ENCODE data around the gene TBC1D1.

The TBC1D1 gene

DNA sequence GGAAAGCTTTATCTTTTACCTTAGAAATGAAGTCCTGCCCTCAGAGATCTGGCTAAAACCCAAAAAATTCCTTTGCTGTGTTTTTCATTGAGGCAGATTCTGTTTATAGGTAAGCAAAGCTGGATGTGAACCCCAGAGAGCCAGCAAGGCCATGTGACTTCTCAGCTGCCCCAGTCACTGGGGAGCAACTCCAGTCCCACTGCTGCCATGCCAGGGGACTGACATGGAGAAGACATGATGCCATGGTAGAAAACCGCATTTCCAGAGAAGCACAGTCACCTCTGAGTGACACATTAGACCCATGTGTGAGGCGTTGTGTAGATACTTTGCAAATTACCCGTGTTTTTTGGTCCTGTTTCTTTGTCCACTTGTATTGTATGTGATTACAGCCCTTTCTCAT lies 114.8 kb downstream of the TBC1D1 start:
- no peak for TF ChIP-seq Cebpa-rat (IDR thresholded peaks at IDR 0.05)
- Histone ChIP-seq H3K4me1 (peaks cover 24 to 41% (median 31%) of the 10 kb centered on the region in 10 experiments; a peak in 19 of 20 replicates), H4K20me1 (peaks cover 38 to 88% (median 60%) of the 10 kb centered on the region in 11 experiments; a peak in 21 of 22 replicates), H3K9me3 (replicated peaks in 1 of 11) (no peaks in the 10 kb centered on the region), H3K27ac (0 out of 22 replicates have a peak overlapping the region, but pooled peaks of 1 of the 11 experiments have one; percentile 14), H3K9ac (peak overlapping the region in 1 of 11 experiments; percentile 0; a peak in 2 of 22 replicates), H3K27me3 (no peaks in the 10 kb centered on the region), H3K36me3 (peaks cover 4 to 18% (median 8%) of the 10 kb centered on the region in 11 experiments; a peak in 16 of 22 replicates), H3K4me3 (no peak overlapping the region), H3K4me2 (peak overlapping the region; percentile 6 to 61 (median 41); a peak in 16 of 22 replicates)

- no peak for TF ChIP-seq Cebpa-rat (IDR thresholded peaks at IDR 0.05)
- H3K4me2 ChIP-seq = no peak overlapping the region
These were observed 116.8 kb downstream of the TBC1D1 start for GRCh38 chr4:38007645-38008044.

GRCh38 chr4:38008571-38009021 lies 117.7 kb downstream of the TBC1D1 start:
- Histone ChIP-seq H3K4me3 (no peak overlapping the region), H4K20me1 (peaks cover 29 to 87% (median 68%) of the 10 kb centered on the region in 11 experiments; a peak in 21 of 22 replicates), H3K9me3 (replicated peaks in 1 of 11) (no peaks in the 10 kb centered on the region), H3K36me3 (peaks cover 0 to 8% (median 2%) of the 10 kb centered on the region in 11 experiments; a peak in 4 of 22 replicates), H3K27ac (no peak overlapping the region), H3K9ac (no peak overlapping the region), H3K4me2 (no peak overlapping the region; a peak in 1 of 22 replicates), H3K27me3 (no peaks in the 10 kb centered on the region), H3K4me1 (peaks cover 19 to 37% (median 26%) of the 10 kb centered on the region in 10 experiments; a peak in 19 of 20 replicates)
- TF ChIP-seq Cebpa-rat (IDR thresholded peaks at IDR 0.05) = no peak

More at GRCh38 chr4:38007645-38008044, 116.8 kb downstream of the TBC1D1 start:
- no peak overlapping the region for H3K27ac ChIP-seq
- no peaks in the 10 kb centered on the region for H3K9me3 ChIP-seq (replicated peaks in 1 of 11)
- H3K4me1 ChIP-seq = peaks cover 24 to 41% (median 30%) of the 10 kb centered on the region in 10 experiments; a peak in 19 of 20 replicates
- peaks cover 35 to 92% (median 71%) of the 10 kb centered on the region in 11 experiments; a peak in 21 of 22 replicates for H4K20me1 ChIP-seq
- H3K9ac ChIP-seq = no peak overlapping the region
- H3K27me3 ChIP-seq = no peaks in the 10 kb centered on the region
- no peak overlapping the region for H3K4me3 ChIP-seq
- 0 out of 22 replicates have a peak, but pooled peaks cover 0 to 5% (median 0%) of the 10 kb centered on the region in 11 experiments for H3K36me3 ChIP-seq

- H3K4me1 ChIP-seq = peaks cover 12 to 29% (median 18%) of the 10 kb centered on the region in 10 experiments; a peak in 19 of 20 replicates
- H3K9ac ChIP-seq = no peak overlapping the region
- H3K36me3 ChIP-seq = peaks cover 6 to 16% (median 10%) of the 10 kb centered on the region in 11 experiments
- TF ChIP-seq Cebpa-rat (IDR thresholded peaks at IDR 0.05) = no peak
- no peak overlapping the region for H3K27ac ChIP-seq
- H4K20me1 ChIP-seq = peaks cover 21 to 86% (median 67%) of the 10 kb centered on the region in 11 experiments; a peak in 21 of 22 replicates
- H3K4me3 ChIP-seq = no peak overlapping the region
- no peaks in the 10 kb centered on the region for H3K9me3 ChIP-seq (replicated peaks in 1 of 11)
- H3K27me3 ChIP-seq = no peaks in the 10 kb centered on the region
- H3K4me2 ChIP-seq = no peak overlapping the region
These were observed 118.5 kb downstream of the TBC1D1 start for GRCh38 chr4:38009421-38009820.

DNA sequence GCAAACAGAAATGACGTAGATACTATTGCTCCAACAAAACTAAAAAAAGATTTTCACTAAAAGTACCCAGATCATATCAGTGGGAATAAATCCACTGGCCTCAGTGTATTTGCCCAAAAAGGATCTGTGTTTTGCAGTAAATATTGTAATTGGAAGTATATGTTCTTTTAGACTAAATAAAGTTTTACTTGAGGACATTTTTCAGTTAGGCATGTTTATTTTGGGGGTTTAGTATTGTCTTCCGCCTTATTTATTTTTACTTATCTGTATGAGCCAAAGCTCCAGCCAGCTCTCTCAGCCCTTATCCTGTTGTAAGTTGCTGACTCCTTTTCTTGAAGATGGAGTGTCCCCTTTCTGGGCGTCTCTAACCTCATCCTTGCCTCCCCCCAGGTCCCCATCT lies 119.1 kb downstream of the TBC1D1 start:
- no peak for TF ChIP-seq Cebpa-rat (IDR thresholded peaks at IDR 0.05)
- H3K36me3 ChIP-seq = peaks cover 11 to 21% (median 15%) of the 10 kb centered on the region in 11 experiments
- no peak overlapping the region for H3K27ac ChIP-seq

DNA sequence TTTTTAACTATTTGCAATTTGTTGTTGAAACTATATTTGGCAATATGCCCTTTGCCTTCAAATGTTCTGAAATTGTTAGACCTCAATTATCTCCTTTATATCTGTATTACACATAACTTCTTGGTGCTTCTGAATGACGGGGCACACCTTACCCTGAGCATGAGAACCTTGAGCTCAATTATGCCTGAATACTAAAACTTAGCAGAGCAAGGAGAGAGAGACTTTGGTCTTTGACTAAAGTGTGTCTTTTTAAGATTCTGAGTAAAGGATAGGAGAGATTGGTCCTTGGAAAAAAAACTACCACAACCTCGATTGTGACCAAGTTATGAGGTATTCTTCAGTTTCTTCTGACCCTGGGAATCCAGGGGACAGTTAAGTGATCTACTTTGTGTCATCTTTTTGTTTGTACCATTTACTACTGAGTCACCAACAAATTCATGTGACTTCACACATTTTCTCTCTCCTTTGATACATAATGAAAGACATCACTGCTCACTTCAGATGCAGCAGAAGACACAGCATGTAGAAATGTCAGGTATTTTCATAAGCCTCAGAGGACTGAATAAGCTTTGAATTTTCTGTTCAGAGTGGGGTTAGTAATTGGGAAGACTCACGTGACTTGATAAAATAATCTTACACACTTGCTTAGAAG lies 120.8 kb downstream of the TBC1D1 start:
- peaks cover 28 to 38% (median 32%) of the 10 kb centered on the region in 11 experiments for H3K36me3 ChIP-seq
- H3K4me2 ChIP-seq = no peak overlapping the region
- H3K27ac ChIP-seq = no peak overlapping the region
- no peaks in the 10 kb centered on the region for H3K9me3 ChIP-seq (replicated peaks in 1 of 11)
- H3K4me1 ChIP-seq = peaks cover 0 to 13% (median 4%) of the 10 kb centered on the region in 10 experiments; a peak in 7 of 20 replicates
- TF ChIP-seq Cebpa-rat (IDR thresholded peaks at IDR 0.05) = no peak
- no peaks in the 10 kb centered on the region for H3K27me3 ChIP-seq
- H3K4me3 ChIP-seq = no peak overlapping the region
- peaks cover 11 to 64% (median 51%) of the 10 kb centered on the region in 11 experiments; a peak in 20 of 22 replicates for H4K20me1 ChIP-seq
- no peak overlapping the region for H3K9ac ChIP-seq

More for the DNA sequence above, 119.1 kb downstream of the TBC1D1 start:
- no peaks in the 10 kb centered on the region for H3K9me3 ChIP-seq (replicated peaks in 1 of 11)
- H3K27me3 ChIP-seq = no peaks in the 10 kb centered on the region
- H3K4me3 ChIP-seq = no peak overlapping the region
- no peak overlapping the region for H3K9ac ChIP-seq
- peaks cover 16 to 81% (median 62%) of the 10 kb centered on the region in 11 experiments; a peak in 21 of 22 replicates for H4K20me1 ChIP-seq
- no peak overlapping the region for H3K4me2 ChIP-seq
- peaks cover 8 to 23% (median 14%) of the 10 kb centered on the region in 10 experiments; a peak in 19 of 20 replicates for H3K4me1 ChIP-seq

DNA sequence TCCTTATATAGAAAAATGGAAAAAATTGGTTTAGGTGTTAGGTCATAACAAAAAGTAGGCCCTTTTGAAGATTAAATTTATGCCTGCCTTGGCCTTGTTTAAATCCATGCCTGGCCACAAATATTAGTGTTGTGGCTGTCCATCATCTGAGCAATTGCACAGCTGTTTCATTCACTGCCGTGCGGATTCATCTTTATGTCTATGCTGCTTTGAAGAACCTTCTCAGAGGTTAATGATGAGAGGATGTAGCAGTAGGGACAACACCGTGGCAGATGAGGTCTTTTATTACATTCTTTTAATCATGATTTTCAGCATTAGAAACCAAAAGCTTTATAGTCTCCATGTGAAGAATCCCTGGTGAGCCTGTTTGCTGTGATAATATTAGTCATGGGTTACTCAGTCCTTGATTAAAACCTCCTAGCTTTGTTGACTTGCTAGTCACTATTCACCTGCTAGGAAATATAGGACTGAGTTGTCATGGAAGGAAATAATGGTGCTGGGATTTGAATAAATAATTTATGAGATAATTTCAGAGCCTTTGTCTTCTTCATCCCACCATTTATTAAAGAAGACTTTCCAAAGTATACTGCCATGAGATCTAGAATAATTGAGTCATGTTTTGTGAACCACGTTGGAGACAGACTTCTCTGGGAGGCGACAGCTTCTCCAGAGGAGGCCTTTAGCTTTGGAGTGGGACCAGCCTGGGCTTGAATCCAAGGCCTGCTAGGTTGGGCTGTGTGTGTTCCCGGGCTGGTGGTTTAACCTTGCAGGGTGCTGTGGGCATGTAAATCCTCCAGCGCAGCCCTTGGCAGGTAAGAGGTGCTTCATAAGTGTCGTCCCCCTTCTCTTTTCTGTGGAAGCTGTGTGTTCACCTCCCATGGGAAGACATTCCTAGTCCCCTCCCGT lies 122.8 kb downstream of the TBC1D1 start:
- H3K36me3 ChIP-seq = peaks cover 42 to 54% (median 49%) of the 10 kb centered on the region in 11 experiments
- H3K27me3 ChIP-seq = no peaks in the 10 kb centered on the region
- TF ChIP-seq Cebpa-rat (IDR thresholded peaks at IDR 0.05) = no peak
- no peak overlapping the region for H3K4me3 ChIP-seq
- no peak overlapping the region for H3K27ac ChIP-seq
- no peak overlapping the region for H3K4me2 ChIP-seq
- H3K9ac ChIP-seq = no peak overlapping the region
- peaks cover 5 to 48% (median 35%) of the 10 kb centered on the region in 11 experiments; a peak in 19 of 22 replicates for H4K20me1 ChIP-seq
- peaks cover 0 to 10% (median under 1%) of the 10 kb centered on the region in 10 experiments; a peak in 7 of 20 replicates for H3K4me1 ChIP-seq
- H3K9me3 ChIP-seq (replicated peaks in 1 of 11) = no peaks in the 10 kb centered on the region

DNA sequence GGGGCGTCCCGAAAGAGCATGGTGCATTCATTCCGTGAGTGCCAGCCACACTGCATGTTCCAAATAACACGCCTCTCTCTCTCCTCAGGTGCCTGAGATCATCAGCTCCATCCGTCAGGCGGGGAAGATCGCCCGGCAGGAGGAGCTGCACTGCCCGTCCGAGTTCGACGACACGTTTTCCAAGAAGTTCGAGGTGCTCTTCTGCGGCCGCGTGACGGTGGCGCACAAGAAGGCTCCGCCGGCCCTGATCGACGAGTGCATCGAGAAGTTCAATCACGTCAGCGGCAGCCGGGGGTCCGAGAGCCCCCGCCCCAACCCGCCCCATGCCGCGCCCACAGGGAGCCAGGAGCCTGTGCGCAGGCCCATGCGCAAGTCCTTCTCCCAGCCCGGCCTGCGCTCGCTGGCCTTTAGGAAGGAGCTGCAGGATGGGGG lies 123.6 kb downstream of the TBC1D1 start:
- Histone ChIP-seq H3K9ac (no peak overlapping the region), H3K4me2 (no peak overlapping the region), H3K4me3 (no peak overlapping the region), H4K20me1 (peaks cover 5 to 41% (median 32%) of the 10 kb centered on the region in 11 experiments; a peak in 18 of 22 replicates), H3K9me3 (replicated peaks in 1 of 11) (no peaks in the 10 kb centered on the region), H3K36me3 (peaks cover 42 to 60% (median 53%) of the 10 kb centered on the region in 11 experiments), H3K27me3 (no peaks in the 10 kb centered on the region), H3K4me1 (peaks cover 0 to 3% (median 0%) of the 10 kb centered on the region in 10 experiments; a peak in 2 of 20 replicates), H3K27ac (no peak overlapping the region)
- TF ChIP-seq Cebpa-rat (IDR thresholded peaks at IDR 0.05) = no peak
